ENCODE measurements around the gene ELOVL1. TPM values are rescaled to one million over a fixed set of nuclear protein-coding genes. Genes with fewer than 3 reads are reported as not detected.

ELOVL1 gene
- polyA plus RNA-seq, 1 donor (not counting 4 experiments of a cell fraction or from before 2014, with no cell fraction given) = 283 TPM

DNA sequence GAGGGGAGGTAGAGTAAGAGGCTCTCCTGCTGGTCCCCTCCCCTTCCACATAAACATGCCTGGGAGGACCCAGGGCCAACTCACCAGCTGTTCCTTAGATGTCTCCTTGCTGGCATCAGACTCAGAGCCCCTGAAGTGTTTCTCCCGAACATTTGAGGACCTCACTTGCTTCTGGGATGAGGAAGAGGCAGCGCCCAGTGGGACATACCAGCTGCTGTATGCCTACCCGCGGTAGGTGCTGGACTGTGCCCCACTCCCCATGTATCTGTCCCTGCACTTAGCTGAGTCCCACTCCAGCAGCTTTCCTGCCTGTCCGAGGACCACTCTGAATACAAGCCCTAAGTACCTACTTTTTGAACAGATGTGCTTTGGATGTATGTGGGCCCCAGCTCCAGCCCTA is 29.8 kb downstream of the ELOVL1 start:
- Histone ChIP-seq H3K4me3 (ENCODE audit: control insufficient read depth in 2 of 3, extremely low read depth in 1 of 3, insufficient read depth in 2 of 3, low read depth in 1 of 3, low read length in 3 of 3) (no peak overlapping the region), H3K27me3 (ENCODE audit: control insufficient read depth, extremely low read depth, insufficient read depth, low read length) (peaks cover 10% of the 10 kb centered on the region), H2AFZ (ENCODE audit: control insufficient read depth, low read length) (no peak overlapping the region), H4K20me1 (ENCODE audit: control insufficient read depth, extremely low read depth, insufficient read depth, low read length) (no peaks in the 10 kb centered on the region), H3K27ac (ENCODE audit: control insufficient read depth, insufficient read depth, low read length) (no peak overlapping the region), H3K9ac (ENCODE audit: control insufficient read depth, extremely low read depth, insufficient read depth, low read length) (no peak overlapping the region), H3K4me2 (ENCODE audit: control insufficient read depth, extremely low read depth, insufficient read depth, low read depth, low read length) (no peak overlapping the region), H3K36me3 (ENCODE audit: control insufficient read depth in 2 of 2, extremely low read depth in 1 of 2, insufficient read depth in 2 of 2, low read length in 2 of 2) (no peaks in the 10 kb centered on the region), H3K4me1 (ENCODE audit: control insufficient read depth, extremely low read depth, insufficient read depth, low read length) (no peaks in the 10 kb centered on the region), H3K9me1 (ENCODE audit: control insufficient read depth, extremely low read depth, insufficient read depth, low read length) (no peaks in the 10 kb centered on the region), H3K79me2 (ENCODE audit: control insufficient read depth, insufficient read depth, low read length) (no peaks in the 10 kb centered on the region), H3K9me3 (ENCODE audit: control insufficient read depth, low read depth, low read length) (no peaks in the 10 kb centered on the region)
- TF ChIP-seq, protein P1, sequence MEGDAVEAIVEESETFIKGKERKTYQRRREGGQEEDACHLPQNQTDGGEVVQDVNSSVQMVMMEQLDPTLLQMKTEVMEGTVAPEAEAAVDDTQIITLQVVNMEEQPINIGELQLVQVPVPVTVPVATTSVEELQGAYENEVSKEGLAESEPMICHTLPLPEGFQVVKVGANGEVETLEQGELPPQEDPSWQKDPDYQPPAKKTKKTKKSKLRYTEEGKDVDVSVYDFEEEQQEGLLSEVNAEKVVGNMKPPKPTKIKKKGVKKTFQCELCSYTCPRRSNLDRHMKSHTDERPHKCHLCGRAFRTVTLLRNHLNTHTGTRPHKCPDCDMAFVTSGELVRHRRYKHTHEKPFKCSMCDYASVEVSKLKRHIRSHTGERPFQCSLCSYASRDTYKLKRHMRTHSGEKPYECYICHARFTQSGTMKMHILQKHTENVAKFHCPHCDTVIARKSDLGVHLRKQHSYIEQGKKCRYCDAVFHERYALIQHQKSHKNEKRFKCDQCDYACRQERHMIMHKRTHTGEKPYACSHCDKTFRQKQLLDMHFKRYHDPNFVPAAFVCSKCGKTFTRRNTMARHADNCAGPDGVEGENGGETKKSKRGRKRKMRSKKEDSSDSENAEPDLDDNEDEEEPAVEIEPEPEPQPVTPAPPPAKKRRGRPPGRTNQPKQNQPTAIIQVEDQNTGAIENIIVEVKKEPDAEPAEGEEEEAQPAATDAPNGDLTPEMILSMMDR (optimal IDR thresholded peaks at IDR 0.05 in 1 of 3, IDR thresholded peaks at IDR 0.05 in 1 of 3, conservative IDR thresholded peaks at IDR 0.05 in 1 of 3; ENCODE audit: extremely low read depth in 1 of 3, insufficient read depth in 2 of 3, low read length in 3 of 3) = no peak
- TF ChIP-seq EZH2 (IDR thresholded peaks at IDR 0.05; ENCODE audit: low read length) = no peak
- DNase-seq (ENCODE audit: low read depth, low spot score) = no peak
- FAIRE-seq = no peak
- dilution Hi-C loops (cut with MboI; ENCODE audit: extremely low pct_ligation_motif_present, low sequenced_read_pairs) = no loop called here

DNA sequence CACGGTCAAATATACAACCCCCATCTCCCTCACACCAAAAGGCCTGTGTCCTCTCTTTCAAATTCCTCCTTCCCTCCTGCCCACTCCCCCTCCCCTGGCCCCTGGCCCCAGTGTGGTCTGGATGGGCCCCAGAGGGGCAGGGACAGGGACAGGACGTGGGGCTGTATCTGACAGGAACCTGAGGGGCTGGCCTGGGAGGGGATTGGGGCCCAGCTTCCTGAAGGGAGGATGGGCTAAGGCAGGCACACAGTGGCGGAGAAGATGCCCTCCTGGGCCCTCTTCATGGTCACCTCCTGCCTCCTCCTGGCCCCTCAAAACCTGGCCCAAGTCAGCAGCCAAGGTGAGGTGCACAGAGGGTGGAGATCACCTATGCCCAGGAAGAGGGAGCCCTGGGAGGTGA is 30.2 kb downstream of the ELOVL1 start, which contains the start of gene MPL:
Gene MPL (plus strand): TSS at position 231 of the 400 bp plus-strand sequence. CDS start 31 bp downstream, at position 262.
- Histone ChIP-seq H3K4me1 (ENCODE audit: control insufficient read depth, extremely low read depth, insufficient read depth, low read length) (no peaks in the 10 kb centered on the region), H3K4me3 (ENCODE audit: control insufficient read depth in 2 of 3, extremely low read depth in 1 of 3, insufficient read depth in 2 of 3, low read depth in 1 of 3, low read length in 3 of 3) (no peak within 1 kb of the TSS), H3K4me2 (ENCODE audit: control insufficient read depth, extremely low read depth, insufficient read depth, low read depth, low read length) (no peak within 1 kb of the TSS), H2AFZ (ENCODE audit: control insufficient read depth, low read length) (no peak within 1 kb of the TSS), H3K36me3 (ENCODE audit: control insufficient read depth in 2 of 2, extremely low read depth in 1 of 2, insufficient read depth in 2 of 2, low read length in 2 of 2) (no peaks in the 10 kb centered on the region), H4K20me1 (ENCODE audit: control insufficient read depth, extremely low read depth, insufficient read depth, low read length) (no peaks in the 10 kb centered on the region), H3K27ac (ENCODE audit: control insufficient read depth, insufficient read depth, low read length) (no peak within 1 kb of the TSS), H3K27me3 (ENCODE audit: control insufficient read depth, extremely low read depth, insufficient read depth, low read length) (peaks cover 10% of the 10 kb centered on the region), H3K9me3 (ENCODE audit: control insufficient read depth, low read depth, low read length) (no peaks in the 10 kb centered on the region), H3K79me2 (ENCODE audit: control insufficient read depth, insufficient read depth, low read length) (no peaks in the 10 kb centered on the region), H3K9ac (ENCODE audit: control insufficient read depth, extremely low read depth, insufficient read depth, low read length) (no peak within 1 kb of the TSS), H3K9me1 (ENCODE audit: control insufficient read depth, extremely low read depth, insufficient read depth, low read length) (no peaks in the 10 kb centered on the region)
- FAIRE-seq (no peak), DNase-seq (ENCODE audit: low read depth, low spot score) (no peak)
- no peak for TF ChIP-seq EZH2 (IDR thresholded peaks at IDR 0.05; ENCODE audit: low read length)
- TF ChIP-seq, protein P1 (optimal IDR thresholded peaks at IDR 0.05 in 1 of 3, IDR thresholded peaks at IDR 0.05 in 1 of 3, conservative IDR thresholded peaks at IDR 0.05 in 1 of 3; ENCODE audit: extremely low read depth in 1 of 3, insufficient read depth in 2 of 3, low read length in 3 of 3) = no peak
- dilution Hi-C loops (cut with MboI; ENCODE audit: extremely low pct_ligation_motif_present, low sequenced_read_pairs) = no loop called here

Data from keratinocyte (primary cell).